HG02973 (cell line): ENCODE results near the gene SUCLG2.

ENCODE experiments used
- ATAC-seq: cut with Tn5 transposase; IDR thresholded peaks from one replicate; pipeline ENCODE4 v1.9.1; 2021; ENCODE audit warnings: moderate library complexity; ENCODE audit not compliant: unreplicated experiment

SUCLG2 gene

GRCh38 chr3:67518236-67518635, 136.2 kb downstream of the SUCLG2 start:
- no peak for ATAC-seq

- no peak for ATAC-seq
These were observed 136.6 kb downstream of the SUCLG2 start for GRCh38 chr3:67517781-67518180.

- ATAC-seq, result no peak
These were observed 137.9 kb downstream of the SUCLG2 start for GRCh38 chr3:67516496-67516895.

GRCh38 chr3:67515778-67516177, 138.6 kb downstream of the SUCLG2 start:
- no peak for ATAC-seq

- ATAC-seq, result no peak
These were observed 144.8 kb downstream of the SUCLG2 start for GRCh38 chr3:67509471-67510075.

- ATAC-seq, result no peak
These were observed 146.8 kb downstream of the SUCLG2 start for GRCh38 chr3:67507584-67507983.

- ATAC-seq, result no peak
These were observed 153.7 kb downstream of the SUCLG2 start for GRCh38 chr3:67500709-67501108.

GRCh38 chr3:67497746-67498145, 156.7 kb downstream of the SUCLG2 start:
- ATAC-seq, result no peak

GRCh38 chr3:67495751-67496150, 158.7 kb downstream of the SUCLG2 start:
- no peak for ATAC-seq

GRCh38 chr3:67493808-67494207, 160.6 kb downstream of the SUCLG2 start:
- no peak for ATAC-seq

- ATAC-seq, result no peak
These were observed 163.8 kb downstream of the SUCLG2 start for GRCh38 chr3:67490658-67491057.

- ATAC-seq, result no peak
These were observed 164.6 kb downstream of the SUCLG2 start for GRCh38 chr3:67489816-67490215.

- ATAC-seq, result no peak
These were observed 166.8 kb downstream of the SUCLG2 start for GRCh38 chr3:67487564-67488114.

- ATAC-seq, result no peak
These were observed 167.5 kb downstream of the SUCLG2 start for GRCh38 chr3:67486883-67487282.

- ATAC-seq, result no peak
These were observed 170.3 kb downstream of the SUCLG2 start for GRCh38 chr3:67484085-67484484.

GRCh38 chr3:67481126-67481525, 173.3 kb downstream of the SUCLG2 start:
- ATAC-seq, result no peak

- ATAC-seq, result no peak
These were observed 176.0 kb downstream of the SUCLG2 start for GRCh38 chr3:67478423-67478822.

GRCh38 chr3:67474311-67474710, 180.1 kb downstream of the SUCLG2 start:
- no peak for ATAC-seq

GRCh38 chr3:67472674-67473201, 181.7 kb downstream of the SUCLG2 start:
- no peak for ATAC-seq

GRCh38 chr3:67470207-67470606, 184.2 kb downstream of the SUCLG2 start:
- no peak for ATAC-seq

- ATAC-seq, result no peak
These were observed 185.9 kb downstream of the SUCLG2 start for GRCh38 chr3:67468511-67468910.

GRCh38 chr3:67463656-67464055, 190.8 kb downstream of the SUCLG2 start:
- ATAC-seq, result no peak

GRCh38 chr3:67462187-67462586, 192.2 kb downstream of the SUCLG2 start:
- no peak for ATAC-seq
